Iris pigment epithelial cell (primary cell): Measurements from ENCODE around the gene IL10RB.
A peak's percentile ranks its signal among the peaks of the same experiment; 100 is the strongest.
"Not testable (repeated sequence)": the region's sequence is repeated elsewhere in the genome, so short reads cannot be mapped to it uniquely, and the experiment has no call there.

Experiments
- DNase-seq: peaks from one replicate; pipeline ENCODE4 v3.0.0-alpha.2; 2011; ENCODE audit warnings: low read depth

The IL10RB gene

DNA sequence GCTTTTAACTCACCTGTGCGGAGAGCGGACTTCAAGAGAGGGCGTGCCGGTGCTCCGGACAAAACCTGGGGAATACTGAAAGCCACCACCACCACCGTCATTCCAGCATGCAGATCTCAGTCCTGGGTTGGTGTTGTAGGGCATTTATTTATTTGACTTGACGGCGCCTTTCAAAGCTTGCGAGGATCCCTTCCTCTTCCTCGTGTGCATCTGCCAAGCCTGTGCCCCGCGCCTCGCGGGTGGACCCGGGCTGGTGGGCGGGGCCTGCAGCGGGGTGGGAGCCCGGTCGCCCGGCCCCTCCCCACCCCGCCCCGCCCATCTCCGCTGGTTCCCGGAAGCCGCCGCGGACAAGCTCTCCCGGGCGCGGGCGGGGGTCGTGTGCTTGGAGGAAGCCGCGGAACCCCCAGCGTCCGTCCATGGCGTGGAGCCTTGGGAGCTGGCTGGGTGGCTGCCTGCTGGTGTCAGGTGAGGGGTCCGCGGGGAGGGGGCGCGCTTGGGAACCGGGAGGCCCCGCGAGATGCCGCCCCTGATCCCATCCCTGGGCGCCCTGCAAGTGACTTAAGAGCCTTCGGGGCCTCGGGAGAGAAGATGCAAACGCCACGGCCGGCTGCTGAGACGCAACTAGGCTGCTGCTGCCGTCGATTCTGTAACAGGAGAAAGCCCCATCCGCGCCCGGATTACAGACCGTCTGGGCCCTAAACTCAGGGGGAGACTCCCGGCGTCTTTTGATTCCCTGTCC lies at the start of gene IL10RB:
Gene IL10RB, plus strand, starts transcription at position 318 of the 739 bp plus-strand sequence. Its CDS starts 99 bp downstream, at position 417.
- peak; percentile 62 for DNase-seq

DNA sequence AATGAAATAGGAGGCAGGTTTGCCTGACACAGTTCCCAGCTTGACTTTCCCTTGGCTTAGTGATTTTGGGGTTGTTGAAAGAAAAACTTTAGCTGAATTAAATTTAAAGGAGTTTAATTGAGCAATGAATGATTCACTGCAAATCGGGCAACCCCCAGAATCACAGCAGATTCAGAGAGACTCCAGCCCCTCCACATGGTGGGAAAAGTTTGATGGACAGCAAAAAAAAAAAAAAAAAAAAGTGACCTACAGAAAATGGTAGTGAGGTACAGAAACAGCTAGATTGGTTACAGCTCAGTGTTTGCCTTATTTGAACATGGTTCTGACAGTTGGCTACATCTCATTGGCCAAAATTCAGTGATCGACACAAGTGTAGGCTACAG lies 49.0 kb upstream of the IL10RB start:
- DNase-seq = no peak

DNA sequence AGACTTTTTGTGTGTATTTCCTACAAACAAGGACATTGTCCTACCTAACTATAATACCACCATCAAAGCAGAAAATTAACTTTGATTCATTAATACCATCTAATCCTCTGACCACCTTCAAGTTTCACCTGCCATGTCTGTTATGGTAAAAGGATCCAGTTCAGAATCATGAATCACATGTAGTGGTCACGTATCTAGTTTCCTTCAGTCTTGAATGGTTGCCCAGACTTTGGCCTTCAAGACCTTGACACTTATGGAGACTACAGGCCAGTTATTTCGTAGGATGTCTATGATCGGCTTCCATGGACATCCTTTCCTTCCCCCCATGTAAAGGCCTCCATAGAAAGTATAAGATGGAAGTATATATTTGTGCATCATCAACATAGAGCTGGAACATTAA lies 46.9 kb upstream of the IL10RB start:
- no peak for DNase-seq

DNA sequence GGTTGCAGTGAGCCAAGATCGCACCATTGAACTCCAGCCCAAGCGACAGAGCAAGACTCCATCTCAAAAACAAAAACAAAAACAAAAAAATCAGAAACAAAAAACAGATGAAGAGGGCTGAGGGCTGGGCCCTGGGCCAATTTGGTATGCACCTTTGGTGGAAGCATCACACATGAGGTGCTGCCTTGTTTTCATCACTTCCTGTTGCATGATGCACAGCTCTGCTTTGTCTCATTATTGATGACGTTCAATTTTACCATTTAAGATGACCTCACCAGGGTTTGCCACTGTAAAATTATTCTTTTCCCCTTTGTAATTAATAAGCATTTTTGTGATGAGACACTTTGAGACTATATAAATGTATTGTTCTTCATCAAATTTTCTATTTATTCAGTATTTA lies 46.2 kb upstream of the IL10RB start:
- DNase-seq = no peak

DNA sequence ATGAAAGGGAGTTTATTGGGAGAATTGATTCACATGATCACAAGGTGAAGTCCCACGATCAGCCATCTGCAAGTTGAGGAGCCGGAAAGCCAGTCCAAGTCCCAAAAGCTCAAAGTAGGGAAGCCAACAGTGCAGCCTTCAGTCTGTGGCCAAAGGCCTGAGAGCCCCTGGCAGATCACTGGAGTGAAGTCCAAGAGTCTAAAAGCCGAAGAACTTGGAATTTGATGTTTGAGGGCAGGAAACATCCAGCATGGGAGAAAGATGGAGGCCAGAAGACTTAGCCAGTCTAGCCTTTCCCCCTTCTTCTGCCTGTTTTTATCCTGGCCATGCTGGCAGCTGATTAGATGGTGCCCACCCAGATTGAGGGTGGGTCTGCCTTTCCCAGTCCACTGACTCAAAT lies 40.8 kb upstream of the IL10RB start:
- DNase-seq = not testable (repeated sequence)

DNA sequence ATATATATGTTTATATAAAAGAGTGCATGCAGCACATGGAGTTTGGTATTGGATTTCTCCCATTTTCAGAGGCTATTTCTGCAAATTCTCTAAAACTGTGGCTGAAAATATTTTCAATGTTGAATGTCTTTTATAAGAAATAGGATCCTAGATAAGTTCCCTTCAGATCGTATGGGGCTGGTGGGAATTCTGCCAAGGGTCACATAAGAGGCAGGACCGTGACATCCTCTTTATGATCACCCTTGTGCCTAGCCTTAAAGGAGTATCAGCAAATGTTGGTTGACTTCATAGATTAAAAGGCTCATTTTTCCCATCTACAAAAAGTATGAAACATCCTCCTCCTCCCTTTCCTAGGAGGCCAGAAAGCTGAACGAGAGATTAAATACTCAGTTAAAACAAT lies 37.7 kb upstream of the IL10RB start:
- DNase-seq = no peak

DNA sequence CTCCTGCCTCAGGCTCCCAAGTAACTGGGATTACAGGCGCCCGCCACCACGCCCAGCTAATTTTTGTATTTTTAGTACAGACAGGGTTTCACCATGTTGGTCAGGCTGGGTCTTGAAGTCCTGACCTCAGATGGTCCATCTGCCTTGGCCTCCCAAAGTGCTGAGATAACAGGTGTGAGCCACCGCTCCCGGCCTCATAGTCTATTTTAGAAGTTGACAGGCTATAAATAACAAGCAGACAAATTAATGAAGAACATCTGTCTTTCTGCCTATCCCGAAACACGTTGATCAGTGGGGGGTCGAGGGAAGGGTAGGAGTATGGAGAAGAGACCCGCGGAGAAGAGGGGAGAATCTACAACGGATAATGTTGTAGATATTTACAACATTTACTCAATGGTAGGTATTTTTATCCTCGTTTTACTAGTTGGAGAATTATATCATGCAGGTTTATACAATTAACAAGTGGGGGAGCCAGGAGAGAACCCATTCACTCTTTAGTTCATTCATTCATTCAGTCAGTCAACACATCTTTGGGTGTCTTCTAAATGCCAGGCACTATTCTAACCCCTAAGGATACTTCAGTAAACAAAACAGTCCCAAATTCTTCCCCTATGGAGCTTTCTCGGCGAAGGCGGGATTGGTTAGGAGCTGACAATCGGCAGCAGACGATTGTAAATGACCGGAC lies 36.9 kb upstream of the IL10RB start:
- no peak for DNase-seq

DNA sequence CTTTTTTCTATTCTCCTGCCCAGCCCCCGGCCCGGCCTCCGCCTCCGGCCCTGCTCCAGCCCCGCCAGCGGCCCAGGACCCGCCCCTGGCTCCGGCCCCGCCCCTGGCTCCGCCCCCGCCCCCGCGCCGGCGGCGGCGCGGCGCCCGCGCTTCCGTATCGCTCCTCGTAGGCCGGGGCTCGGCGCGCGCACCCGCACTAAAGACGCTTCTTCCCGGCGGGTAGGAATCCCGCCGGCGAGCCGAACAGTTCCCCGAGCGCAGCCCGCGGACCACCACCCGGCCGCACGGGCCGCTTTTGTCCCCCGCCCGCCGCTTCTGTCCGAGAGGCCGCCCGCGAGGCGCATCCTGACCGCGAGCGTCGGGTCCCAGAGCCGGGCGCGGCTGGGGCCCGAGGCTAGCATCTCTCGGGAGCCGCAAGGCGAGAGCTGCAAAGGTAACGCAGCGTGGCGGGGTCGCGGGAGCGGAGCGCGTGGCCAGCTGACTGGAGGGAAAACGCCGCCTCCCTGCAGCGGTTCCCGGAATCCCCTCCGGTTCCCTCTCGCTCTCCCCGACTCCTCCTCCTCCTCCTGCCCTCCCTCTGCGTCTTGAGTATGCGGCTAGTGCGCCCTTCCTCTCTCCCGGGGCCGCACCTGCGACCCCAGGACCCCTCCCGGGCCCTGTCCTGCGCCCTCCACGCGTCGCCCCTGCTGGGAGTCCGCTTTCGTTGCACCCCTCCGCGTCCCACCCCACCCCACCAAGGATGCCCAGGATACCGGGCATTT lies 36.2 kb upstream of the IL10RB start, which contains the start of gene IFNAR2:
Gene IFNAR2, plus strand, starts transcription at position 155 of the 761 bp plus-strand sequence. CDS start 11,985 bp downstream, outside the sequence.
- peak; percentile 53 for DNase-seq

DNA sequence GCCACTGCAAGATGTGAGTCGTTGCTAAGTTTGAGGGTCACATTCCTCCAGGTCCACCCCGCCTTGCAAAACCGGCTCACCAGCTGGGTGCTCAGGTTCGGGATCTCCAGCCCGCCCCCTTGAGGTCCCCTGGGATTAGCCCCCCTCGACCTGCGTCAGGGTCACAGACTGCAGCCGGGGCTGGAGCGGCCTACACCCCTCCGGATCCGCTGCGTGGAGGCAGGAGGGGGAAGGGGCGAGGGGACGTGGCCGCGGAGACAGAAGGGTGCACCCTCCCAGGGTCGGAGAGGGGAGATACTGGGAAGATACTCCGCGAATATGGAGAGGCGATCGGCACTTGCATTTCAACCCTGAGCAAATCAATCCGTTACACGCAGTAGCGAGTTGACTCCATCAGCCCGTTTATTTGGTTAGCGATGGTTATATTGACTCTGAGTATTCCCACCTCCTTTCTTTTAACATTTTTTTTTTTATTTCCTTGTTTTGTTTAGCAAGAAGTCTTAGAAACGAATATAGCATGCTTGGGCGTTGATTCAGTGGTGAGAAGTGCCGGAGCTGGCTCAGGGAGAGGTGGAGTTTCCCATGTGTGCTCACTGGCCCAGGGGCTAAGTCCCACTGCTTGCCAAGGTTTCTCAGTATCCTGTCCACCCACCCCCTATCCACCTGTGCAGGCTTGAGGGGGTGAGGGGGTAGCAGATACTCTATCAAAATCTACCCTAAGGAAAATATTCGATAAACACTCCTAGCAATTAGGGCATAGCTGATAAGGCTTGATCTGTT lies 35.4 kb upstream of the IL10RB start:
- peak; percentile 86 for DNase-seq

DNA sequence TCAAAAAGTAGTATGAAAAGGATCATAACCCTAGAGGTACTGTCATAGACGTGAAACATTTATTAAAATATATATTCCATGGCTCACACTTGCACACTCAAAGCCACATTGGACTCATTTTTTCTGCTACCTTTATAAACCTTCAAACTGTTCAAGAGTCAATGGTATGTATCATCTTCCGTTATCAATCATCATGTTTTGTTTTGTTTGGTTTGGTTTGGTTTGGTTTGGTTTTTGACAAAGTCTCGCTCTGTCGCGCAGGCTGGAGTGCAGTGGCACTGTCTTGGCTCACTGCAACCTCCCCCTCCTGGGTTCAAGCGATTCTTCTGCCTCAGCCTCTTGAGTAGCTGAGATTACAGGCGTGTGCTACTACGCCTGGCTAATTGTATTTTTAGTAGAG lies 34.6 kb upstream of the IL10RB start:
- DNase-seq = no peak

DNA sequence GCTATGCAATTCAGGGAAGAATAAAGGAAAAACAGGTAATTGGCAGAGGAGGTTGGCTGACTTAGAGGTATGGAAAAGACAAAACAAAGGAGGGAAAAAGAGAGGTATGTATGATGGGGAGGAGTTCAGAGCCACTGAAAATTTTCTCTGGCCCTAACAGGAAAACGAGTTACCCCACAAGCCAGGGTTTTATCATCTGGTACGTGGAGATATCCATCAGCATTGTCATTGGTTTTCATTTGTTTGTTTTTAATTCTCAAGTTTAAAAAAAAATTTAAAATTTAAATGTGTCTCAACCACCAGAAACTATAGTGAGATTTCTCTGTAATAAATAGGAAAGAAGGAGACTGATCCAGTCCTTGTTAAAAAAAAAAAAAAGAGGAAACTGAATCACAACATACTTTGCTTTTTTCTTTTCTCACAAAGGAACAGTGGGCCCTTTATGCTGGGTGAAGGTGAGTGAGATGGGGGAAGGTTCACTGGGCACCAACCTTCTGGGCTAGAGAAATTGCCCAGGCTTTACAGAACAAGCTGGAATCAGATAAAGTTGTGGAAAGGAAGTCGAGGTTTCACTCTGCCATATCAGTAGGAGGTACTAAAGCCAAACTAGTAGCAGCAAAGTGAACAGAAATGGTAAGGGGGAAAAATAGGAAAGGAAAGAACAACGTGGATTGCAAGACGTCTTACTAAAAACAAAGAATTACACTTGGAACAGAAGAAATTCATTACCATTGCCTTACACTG lies 33.7 kb upstream of the IL10RB start:
- no peak for DNase-seq

DNA sequence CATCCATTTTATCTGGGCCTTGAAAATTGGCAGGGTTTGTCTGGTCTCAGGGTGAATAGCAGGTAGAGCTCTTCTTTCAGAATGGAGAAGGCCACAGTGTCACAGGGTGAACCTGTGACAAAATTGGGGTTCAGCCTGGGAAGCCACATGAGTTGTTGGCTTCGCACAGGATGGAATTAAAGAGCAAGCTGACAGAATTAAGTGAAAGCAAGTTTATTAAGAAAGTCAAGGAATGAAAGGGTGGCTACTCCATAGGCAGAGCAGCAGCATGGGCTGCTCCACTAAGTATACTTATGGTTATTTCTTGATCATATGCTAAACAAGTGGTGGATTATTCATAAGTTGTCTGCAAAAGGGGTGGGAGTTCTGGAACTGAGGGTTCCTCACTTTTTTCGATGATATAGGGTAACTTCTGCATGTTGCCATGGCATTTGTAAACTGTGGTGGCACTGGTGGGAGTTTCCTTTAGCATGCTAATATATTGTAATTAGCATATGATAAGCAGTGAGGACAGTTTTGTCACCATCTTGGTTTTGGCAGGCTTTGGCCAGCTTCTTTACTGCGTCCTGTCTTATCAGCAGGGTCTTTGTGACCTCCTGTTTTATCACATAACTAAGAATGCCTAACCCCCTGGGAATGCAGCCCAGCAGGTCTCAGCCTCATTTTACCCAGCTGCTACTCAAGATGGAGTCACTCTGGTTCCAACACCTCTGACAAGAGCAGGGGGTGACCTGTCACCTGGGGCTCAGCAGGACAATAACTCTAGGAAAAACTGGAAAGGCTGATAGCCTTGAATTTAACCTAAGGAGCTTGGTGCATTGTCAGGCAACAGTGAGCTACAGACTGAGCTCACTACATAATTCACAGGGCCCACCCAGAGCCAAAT lies 31.3 kb upstream of the IL10RB start:
- DNase-seq = no peak

DNA sequence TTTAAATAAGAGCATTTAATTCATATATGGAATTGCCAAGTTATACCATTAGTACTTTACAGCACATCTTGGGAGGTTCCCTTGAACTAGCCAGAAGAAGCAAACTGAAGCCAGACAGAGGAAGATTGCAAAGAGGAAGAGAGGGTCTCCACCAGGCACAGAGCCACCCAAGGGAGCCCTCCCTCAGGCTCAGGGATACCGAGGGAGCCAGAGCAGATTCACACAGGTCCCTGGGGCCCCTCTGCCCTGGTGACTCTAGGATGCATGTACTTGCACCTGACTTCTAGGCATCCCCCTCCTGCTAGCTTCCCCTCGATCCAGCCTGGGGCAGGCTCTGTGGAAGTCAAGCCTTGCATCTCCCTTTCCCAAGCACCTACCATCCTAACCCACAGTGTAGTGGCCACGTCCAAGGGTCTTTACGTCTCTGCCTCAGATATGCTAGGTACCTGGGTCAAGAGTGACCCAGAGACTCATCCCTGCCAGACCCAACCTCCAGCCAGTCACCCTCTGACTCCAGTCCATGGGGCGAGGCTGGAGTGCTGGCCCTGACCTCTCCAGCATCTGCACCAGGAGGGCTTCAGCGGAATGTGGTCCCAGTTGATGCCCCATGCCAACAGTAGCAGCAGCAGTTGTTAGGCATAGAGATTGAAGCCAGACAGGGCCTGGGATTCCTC lies 30.0 kb upstream of the IL10RB start:
- DNase-seq = no peak

DNA sequence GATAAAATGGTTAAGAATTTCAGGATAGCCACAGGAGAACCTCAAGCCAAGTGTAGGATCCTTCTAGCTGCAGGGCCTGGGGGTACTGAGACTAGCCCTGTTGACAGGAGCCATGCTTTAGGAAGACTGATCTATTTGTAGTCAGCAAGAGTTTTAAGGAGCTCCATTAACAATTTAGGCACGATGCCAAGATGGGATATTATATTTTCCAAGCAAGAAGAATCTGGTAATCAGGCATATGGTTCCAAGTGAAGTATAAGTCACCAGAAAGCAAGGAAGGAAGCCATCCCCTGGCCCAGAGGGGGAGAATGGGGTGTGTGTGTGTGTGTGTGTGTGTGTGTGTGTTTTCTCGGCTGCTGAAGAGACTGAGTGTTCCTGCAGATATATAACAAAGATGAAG lies 29.4 kb upstream of the IL10RB start:
- DNase-seq = no peak

DNA sequence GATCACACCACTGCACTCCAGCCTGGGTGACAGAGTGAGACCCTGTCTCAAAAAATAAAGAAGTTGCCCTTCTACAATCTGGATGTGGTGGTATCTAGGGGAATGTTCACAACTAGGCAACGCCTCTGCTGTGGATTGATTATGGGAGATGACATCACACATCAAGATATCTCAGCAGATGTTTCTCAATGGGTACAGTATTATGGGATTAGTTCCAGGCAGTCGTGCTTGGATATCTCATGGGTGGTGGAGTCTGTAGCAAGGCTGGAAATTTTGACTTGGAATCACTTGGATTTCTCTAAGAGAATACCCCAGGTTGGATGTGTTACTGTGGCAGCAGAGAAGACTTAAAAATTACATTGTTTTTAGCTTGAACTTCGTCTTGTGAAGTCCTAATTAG lies 28.7 kb upstream of the IL10RB start:
- no peak for DNase-seq

DNA sequence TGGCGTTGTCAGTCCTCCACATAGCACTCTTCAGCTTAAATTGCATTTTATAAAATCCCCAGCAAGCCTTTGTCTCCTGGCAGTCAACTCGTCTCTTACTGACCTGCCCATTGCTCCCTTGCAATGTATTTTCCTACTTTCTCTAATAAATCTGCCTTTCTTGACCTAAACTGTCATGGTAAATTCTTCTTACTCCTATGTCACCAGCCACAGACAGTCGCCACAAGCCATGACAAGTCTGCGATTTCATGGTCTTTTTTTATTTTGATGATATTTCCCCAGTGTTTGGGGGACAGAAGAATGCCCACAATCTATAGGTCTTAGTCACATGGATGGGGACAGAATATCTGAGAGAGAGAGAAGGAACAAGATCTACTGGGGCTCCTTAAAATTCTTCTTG lies 28.0 kb upstream of the IL10RB start:
- no peak for DNase-seq

DNA sequence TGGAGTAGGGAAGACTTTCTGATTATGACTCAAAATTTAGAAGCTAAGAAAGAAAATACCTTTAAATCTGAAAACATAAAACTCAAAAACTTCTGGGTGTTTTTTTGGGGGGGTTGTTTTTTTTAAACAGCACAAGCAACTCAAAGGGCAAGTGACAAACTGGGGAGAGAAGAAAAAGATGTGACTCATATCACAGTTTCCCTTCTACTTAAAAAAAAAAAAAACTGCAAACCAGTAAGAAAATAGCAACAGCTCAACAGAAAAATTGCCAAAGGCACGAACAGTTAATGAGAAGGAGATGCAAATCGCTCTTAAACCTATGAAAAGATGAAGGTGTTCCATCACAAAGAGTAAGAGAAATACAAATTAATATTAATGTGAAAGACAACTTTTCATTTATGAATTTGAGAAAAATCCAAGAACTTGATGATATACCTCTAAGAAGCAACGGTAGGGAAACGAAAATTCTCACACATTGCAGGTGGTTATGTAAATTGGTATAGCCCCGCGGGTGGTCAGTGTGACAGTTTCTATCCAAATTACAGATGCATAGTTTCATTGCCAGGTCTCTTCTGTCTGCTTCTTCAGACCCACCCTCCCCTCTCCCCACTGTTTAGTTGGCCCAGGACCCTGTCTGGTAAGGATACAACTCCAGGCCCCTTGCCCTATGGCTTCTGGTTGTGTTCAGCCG lies 27.5 kb upstream of the IL10RB start:
- no peak for DNase-seq

DNA sequence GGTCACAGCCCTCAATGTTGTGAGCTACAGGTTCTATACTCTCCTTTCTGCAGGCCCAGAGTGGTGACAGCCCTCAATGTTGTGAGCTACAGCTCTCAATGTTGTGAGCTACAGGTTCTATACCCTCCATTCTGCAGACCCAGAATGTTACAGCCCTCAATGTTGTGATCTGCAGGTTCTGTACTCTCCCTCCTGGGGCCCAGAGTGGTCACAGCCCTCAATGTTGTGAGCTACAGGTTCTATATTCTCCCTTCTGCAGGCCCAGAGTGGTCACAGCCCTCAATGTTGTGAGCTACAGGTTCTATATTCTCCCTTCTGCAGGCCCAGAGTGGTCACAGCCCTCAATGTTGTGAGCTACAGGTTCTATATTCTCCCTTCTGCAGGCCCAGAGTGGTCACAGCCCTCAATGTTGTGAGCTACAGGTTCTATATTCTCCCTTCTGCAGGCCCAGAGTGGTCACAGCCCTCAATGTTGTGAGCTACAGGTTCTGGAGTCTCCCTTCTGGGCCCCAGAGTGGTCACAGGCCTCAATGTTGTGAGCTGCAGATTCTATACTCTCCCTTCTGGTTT lies 26.5 kb upstream of the IL10RB start:
- not testable (repeated sequence) for DNase-seq

DNA sequence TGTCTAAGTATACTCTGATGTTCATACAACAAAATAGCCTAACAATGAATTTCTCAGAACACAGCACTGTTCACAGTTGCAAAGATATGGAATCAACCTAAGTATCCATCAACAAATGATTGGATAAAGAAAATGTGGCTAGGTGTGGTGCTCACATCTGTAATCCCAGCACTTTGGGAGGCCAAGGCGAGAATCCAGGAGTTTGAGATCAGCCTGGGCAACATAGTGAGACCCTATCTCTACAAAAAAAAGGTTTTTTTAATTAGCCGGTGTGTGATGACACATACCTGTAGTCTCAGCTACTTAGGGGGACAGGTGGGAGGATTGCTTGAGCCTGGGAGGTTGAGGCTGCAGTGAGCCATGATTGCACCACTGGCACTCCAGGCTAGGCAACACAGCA lies 25.8 kb upstream of the IL10RB start:
- DNase-seq = no peak
